ENCODE measurements around the gene FUS. TPM values are rescaled to one million over a fixed set of nuclear protein-coding genes. Genes with fewer than 3 reads are reported as not detected.

Gene FUS
- polyA plus RNA-seq, 3 donors = 627 to 720 (median 667) TPM

DNA sequence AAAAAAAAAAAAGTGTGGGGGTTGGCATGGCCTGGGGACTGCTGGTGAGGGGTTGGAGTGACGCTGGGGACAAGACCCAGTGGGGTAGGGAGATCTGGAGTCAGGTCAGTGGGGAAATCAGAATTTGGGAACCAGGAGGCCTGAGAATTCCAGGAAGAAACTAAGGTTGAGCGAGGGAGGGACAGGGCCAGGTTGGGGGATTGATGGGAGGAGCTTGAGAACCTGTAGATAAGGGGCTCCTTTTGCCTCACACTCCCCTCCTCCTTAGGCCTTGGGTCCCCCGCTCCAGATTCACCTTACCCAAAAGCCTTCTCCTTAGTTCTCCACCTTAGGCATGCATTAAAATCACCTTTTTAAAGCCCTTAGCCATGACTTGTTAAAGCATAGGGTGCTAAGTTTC lies 45.3 kb downstream of the FUS start:
- no peak for DNase-seq (ENCODE audit: low read depth in 3 of 3, low spot score in 2 of 3)

DNA sequence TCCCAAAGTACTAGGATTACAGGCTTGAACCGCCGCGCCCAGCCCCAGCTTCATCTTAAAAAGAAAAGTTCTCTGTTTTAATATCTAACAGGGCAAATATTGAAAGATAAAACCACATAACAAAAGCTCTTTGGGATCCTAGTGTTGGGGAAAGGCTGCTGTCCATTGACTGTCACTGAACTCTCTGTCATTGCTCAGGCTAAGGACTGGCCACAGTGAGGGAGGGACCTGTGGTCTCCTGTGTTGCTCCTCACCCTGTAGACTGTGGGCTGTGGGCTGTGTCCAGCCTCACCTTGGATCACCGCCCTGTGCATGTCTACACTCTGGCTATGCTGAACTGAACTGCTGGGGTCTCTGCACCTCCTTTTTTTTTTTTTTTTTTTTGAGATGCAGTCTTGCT lies 48.3 kb downstream of the FUS start:
- no peak for DNase-seq (ENCODE audit: low read depth in 3 of 3, low spot score in 2 of 3)

DNA sequence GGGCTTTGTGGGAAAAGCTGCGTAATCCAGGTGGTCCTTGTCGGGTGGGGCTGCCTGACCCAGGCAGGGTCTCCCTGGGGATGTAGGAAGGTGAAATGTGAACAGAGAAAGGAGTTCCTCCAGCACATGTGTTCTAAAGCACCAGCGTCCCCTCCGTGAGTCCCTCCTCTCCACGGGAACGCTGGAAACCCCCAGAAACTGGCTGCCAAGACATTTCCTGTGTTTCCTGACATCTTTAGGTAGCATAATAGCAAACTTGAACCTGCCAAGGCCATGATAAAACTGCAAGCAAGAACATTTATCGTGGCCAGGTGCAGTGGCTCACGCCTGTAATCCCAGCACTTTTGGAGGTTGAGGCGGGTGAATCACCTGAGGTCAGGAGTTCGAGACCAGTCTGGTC lies 49.6 kb downstream of the FUS start:
- DNase-seq (ENCODE audit: low read depth in 3 of 3, low spot score in 2 of 3) = no peak

DNA sequence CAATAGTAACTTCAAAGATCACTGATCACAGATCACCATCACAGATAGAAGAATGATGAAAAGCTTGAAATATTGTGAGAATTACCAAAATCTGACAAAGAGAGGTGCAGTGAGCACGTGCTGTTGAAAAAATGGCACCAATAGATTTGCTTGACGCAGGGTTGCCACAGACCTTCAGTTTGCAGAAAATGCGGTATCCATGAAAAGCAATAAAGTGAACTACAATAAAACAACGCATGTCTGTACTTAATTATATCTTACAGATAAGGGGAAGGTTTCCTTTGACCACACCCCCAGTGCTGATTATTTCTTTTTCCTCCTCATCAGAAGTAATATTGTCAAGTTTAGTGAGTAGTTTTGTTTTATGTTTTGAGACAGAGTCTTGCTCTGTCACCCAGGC lies 58.1 kb downstream of the FUS start:
- no peak for DNase-seq (ENCODE audit: low read depth in 3 of 3, low spot score in 2 of 3)

Other genes with a start within 250 kb of the FUS start
- 10 to 100 TPM; 18.0 to 19.6 (median 19.2) TPM for gene ORAI3, start 231.1 kb upstream of the FUS start, polyA plus RNA-seq (ENCODE audit: insufficient read length in 3 of 3)
- 10 to 100 TPM; 13.0 to 14.4 (median 13.2) TPM for gene SETD1A, start 222.4 kb upstream of the FUS start, polyA plus RNA-seq (ENCODE audit: insufficient read length in 3 of 3)
- gene HSD3B7, start 194.9 kb upstream of the FUS start, polyA plus RNA-seq (ENCODE audit: insufficient read length in 3 of 3) = 1 to 10 TPM; 7.3 to 8.9 (median 8.3) TPM
- gene STX1B, start 169.5 kb upstream of the FUS start, polyA plus RNA-seq (ENCODE audit: insufficient read length in 3 of 3) = 1 to 10 TPM in 2 of 3 donors, under 1 TPM in 1; 0.89 to 1.3 (median 1.0) TPM
- gene STX4, start 146.6 kb upstream of the FUS start, polyA plus RNA-seq (ENCODE audit: insufficient read length in 3 of 3) = 10 to 100 TPM; 33.9 to 36.1 (median 34.4) TPM
- 1 to 10 TPM; 3.2 to 4.1 (median 3.7) TPM for gene ZNF668, start 105.9 kb upstream of the FUS start, polyA plus RNA-seq (ENCODE audit: insufficient read length in 3 of 3)
- 10 to 100 TPM; 10.8 to 11.9 (median 11.7) TPM for gene ZNF646, start 105.7 kb upstream of the FUS start, polyA plus RNA-seq (ENCODE audit: insufficient read length in 3 of 3)
- gene PRSS53, start 91.2 kb upstream of the FUS start, polyA plus RNA-seq (ENCODE audit: insufficient read length in 3 of 3) = under 1 TPM; 0.44 to 0.82 (median 0.60) TPM
- 10 to 100 TPM; 65.6 to 75.1 (median 75.1) TPM for gene VKORC1, start 85.3 kb upstream of the FUS start, polyA plus RNA-seq (ENCODE audit: insufficient read length in 3 of 3)
- 10 to 100 TPM; 32.4 to 37.6 (median 35.1) TPM for gene BCKDK, start 71.8 kb upstream of the FUS start, polyA plus RNA-seq (ENCODE audit: insufficient read length in 3 of 3)
- 10 to 100 TPM; 57.7 to 66.8 (median 58.0) TPM for gene KAT8, start 62.5 kb upstream of the FUS start, polyA plus RNA-seq (ENCODE audit: insufficient read length in 3 of 3)
- 10 to 100 TPM; 48.9 to 59.4 (median 52.4) TPM for gene PRSS8, start 44.4 kb upstream of the FUS start, polyA plus RNA-seq (ENCODE audit: insufficient read length in 3 of 3)
- 1 to 10 TPM in 2 of 3 donors, under 1 TPM in 1; 0.78 to 1.4 (median 1.2) TPM for gene PRSS36, start 30.1 kb upstream of the FUS start, polyA plus RNA-seq (ENCODE audit: insufficient read length in 3 of 3)
- gene PYCARD, start 22.6 kb downstream of the FUS start, polyA plus RNA-seq (ENCODE audit: insufficient read length in 3 of 3) = 10 to 100 TPM in 1 of 3 donors, 1 to 10 TPM in 2; 8.1 to 10.7 (median 9.4) TPM
- under 1 TPM; 0.06 to 0.07 (median 0.06) TPM for gene TRIM72, start 34.0 kb downstream of the FUS start, polyA plus RNA-seq (ENCODE audit: insufficient read length in 3 of 3)
- not detected for gene PYDC1, start 37.0 kb downstream of the FUS start, polyA plus RNA-seq (ENCODE audit: insufficient read length in 3 of 3)
- gene ITGAM, start 79.8 kb downstream of the FUS start, polyA plus RNA-seq (ENCODE audit: insufficient read length in 3 of 3) = 1 to 10 TPM; 1.5 to 2.0 (median 1.9) TPM
- gene ITGAX, start 175.0 kb downstream of the FUS start, polyA plus RNA-seq (ENCODE audit: insufficient read length in 3 of 3) = under 1 TPM; 0.53 to 0.69 (median 0.57) TPM
- under 1 TPM; 0.21 to 0.39 (median 0.23) TPM for gene ITGAD, start 213.2 kb downstream of the FUS start, polyA plus RNA-seq (ENCODE audit: insufficient read length in 3 of 3)
- under 1 TPM; 0.55 to 0.92 (median 0.86) TPM for gene COX6A2, start 248.2 kb downstream of the FUS start, polyA plus RNA-seq (ENCODE audit: insufficient read length in 3 of 3)